ENCODE measurements around the gene SCP2D1.

- TF ChIP-seq FOXK2 (IDR thresholded peaks at IDR 0.05) = no peak
- TF ChIP-seq TARDBP (IDR thresholded peaks at IDR 0.05) = no peak
- TF ChIP-seq, protein P1, sequence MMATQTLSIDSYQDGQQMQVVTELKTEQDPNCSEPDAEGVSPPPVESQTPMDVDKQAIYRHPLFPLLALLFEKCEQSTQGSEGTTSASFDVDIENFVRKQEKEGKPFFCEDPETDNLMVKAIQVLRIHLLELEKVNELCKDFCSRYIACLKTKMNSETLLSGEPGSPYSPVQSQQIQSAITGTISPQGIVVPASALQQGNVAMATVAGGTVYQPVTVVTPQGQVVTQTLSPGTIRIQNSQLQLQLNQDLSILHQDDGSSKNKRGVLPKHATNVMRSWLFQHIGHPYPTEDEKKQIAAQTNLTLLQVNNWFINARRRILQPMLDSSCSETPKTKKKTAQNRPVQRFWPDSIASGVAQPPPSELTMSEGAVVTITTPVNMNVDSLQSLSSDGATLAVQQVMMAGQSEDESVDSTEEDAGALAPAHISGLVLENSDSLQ (IDR thresholded peaks at IDR 0.05) = no peak
- no peak for TF ChIP-seq ARNT (IDR thresholded peaks at IDR 0.05)
- TF ChIP-seq SUZ12 (IDR thresholded peaks at IDR 0.05) = no peak
- no peak for TF ChIP-seq FOXA1 (IDR thresholded peaks at IDR 0.05)
- no peak for TF ChIP-seq NFRKB (IDR thresholded peaks at IDR 0.05)
- no peak for TF ChIP-seq BHLHE40 (IDR thresholded peaks at IDR 0.05; ENCODE audit: borderline replicate concordance)
- TF ChIP-seq ZNF384 (IDR thresholded peaks at IDR 0.05) = no peak
- no peak for TF ChIP-seq HDGF (IDR thresholded peaks at IDR 0.05; ENCODE audit: borderline replicate concordance)
Measured at GRCh38 chr20:18773566-18773965, 40.0 kb upstream of the SCP2D1 start.
